HL-60 (cell line): ENCODE measurements around the gene TRIM34.

Source experiments
- GABPA ChIP-seq: IDR thresholded peaks from 2 replicates; pipeline ENCODE4 v1.6.1; 2012; ENCODE audit warnings: low read depth
- POLR2AphosphoS5 ChIP-seq: IDR thresholded peaks from 2 replicates; pipeline ENCODE4 v1.6.1; 2012; ENCODE audit warnings: low read depth
- TF ChIP-seq, protein P1 (sequence below): IDR thresholded peaks from one replicate; pipeline ENCODE4 v1.5.1; 2011; ENCODE audit warnings: low read length, control low read depth, inconsistent platforms; ENCODE audit not compliant: insufficient read depth
- TF ChIP-seq, protein P2 (sequence below): IDR thresholded peaks from 2 replicates; pipeline ENCODE4 v1.6.1; 2012; ENCODE audit warnings: low read depth; ENCODE audit not compliant: insufficient replicate concordance

DNA sequence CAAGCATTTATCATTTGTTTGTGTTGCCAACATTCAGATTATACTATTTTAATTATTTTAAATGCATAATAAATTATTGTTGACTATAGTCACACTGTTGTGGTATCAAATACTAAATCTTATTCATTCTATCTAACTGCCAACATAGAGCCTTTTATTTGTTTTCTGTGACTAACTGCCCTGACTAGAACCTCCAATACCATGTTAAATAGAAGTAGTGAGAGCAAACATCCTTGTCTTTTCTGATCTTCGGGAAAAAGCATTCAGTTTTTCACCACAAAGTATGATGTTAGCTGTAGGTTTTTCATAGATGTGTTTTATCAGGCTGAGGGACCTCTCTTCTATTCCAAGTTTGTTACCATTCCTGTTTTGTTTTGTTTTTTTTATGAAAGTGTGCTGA lies 15.2 kb downstream of the TRIM34 start:
- TF ChIP-seq, protein P1, sequence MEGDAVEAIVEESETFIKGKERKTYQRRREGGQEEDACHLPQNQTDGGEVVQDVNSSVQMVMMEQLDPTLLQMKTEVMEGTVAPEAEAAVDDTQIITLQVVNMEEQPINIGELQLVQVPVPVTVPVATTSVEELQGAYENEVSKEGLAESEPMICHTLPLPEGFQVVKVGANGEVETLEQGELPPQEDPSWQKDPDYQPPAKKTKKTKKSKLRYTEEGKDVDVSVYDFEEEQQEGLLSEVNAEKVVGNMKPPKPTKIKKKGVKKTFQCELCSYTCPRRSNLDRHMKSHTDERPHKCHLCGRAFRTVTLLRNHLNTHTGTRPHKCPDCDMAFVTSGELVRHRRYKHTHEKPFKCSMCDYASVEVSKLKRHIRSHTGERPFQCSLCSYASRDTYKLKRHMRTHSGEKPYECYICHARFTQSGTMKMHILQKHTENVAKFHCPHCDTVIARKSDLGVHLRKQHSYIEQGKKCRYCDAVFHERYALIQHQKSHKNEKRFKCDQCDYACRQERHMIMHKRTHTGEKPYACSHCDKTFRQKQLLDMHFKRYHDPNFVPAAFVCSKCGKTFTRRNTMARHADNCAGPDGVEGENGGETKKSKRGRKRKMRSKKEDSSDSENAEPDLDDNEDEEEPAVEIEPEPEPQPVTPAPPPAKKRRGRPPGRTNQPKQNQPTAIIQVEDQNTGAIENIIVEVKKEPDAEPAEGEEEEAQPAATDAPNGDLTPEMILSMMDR, result no peak
- TF ChIP-seq POLR2AphosphoS5, result no peak
- TF ChIP-seq, protein P2, sequence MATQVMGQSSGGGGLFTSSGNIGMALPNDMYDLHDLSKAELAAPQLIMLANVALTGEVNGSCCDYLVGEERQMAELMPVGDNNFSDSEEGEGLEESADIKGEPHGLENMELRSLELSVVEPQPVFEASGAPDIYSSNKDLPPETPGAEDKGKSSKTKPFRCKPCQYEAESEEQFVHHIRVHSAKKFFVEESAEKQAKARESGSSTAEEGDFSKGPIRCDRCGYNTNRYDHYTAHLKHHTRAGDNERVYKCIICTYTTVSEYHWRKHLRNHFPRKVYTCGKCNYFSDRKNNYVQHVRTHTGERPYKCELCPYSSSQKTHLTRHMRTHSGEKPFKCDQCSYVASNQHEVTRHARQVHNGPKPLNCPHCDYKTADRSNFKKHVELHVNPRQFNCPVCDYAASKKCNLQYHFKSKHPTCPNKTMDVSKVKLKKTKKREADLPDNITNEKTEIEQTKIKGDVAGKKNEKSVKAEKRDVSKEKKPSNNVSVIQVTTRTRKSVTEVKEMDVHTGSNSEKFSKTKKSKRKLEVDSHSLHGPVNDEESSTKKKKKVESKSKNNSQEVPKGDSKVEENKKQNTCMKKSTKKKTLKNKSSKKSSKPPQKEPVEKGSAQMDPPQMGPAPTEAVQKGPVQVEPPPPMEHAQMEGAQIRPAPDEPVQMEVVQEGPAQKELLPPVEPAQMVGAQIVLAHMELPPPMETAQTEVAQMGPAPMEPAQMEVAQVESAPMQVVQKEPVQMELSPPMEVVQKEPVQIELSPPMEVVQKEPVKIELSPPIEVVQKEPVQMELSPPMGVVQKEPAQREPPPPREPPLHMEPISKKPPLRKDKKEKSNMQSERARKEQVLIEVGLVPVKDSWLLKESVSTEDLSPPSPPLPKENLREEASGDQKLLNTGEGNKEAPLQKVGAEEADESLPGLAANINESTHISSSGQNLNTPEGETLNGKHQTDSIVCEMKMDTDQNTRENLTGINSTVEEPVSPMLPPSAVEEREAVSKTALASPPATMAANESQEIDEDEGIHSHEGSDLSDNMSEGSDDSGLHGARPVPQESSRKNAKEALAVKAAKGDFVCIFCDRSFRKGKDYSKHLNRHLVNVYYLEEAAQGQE, result no peak
- TF ChIP-seq GABPA, result no peak
